Neural progenitor cell (in vitro differentiated cells): ENCODE measurements around the gene CREBBP.

Experiments used
- CTCF ChIP-seq: fragments of 200-600 bp; sonication (generic); IDR thresholded peaks from 2 replicates; pipeline ENCODE4 v1.5.1; 2017; ENCODE audit warnings: antibody characterized with exemption, mild to moderate bottlenecking
- EZH2 ChIP-seq: fragments of 200-600 bp; sonication (generic); IDR thresholded peaks from 2 replicates; pipeline ENCODE4 v1.6.1; 2017; ENCODE audit warnings: antibody characterized with exemption, mild to moderate bottlenecking, moderate library complexity
- EZH2phosphoT487 ChIP-seq: fragments of 200-600 bp; sonication (generic); IDR thresholded peaks from 2 replicates; pipeline ENCODE4 v1.6.1; 2017; ENCODE audit warnings: antibody characterized with exemption

GRCh38 chr16:3797904-3798811 lies 82.4 kb downstream of the CREBBP start:
- no peak for TF ChIP-seq CTCF
- no peak for TF ChIP-seq EZH2
- no peak for TF ChIP-seq EZH2phosphoT487
